AG08395 (cell line): Measurements from ENCODE around the gene PRSS50.

ENCODE experiments used
- DNase-seq: peaks from one replicate; pipeline ENCODE4 v3.0.0; 2012; ENCODE audit warnings: mixed read lengths, low spot score

The PRSS50 gene

GRCh38 chr3:46670000-46670890 lies 47.4 kb downstream of the PRSS50 start:
- no peak for DNase-seq

- DNase-seq, result no peak
These were observed 48.3 kb downstream of the PRSS50 start for GRCh38 chr3:46669191-46669999.

GRCh38 chr3:46668591-46668990 lies 49.1 kb downstream of the PRSS50 start:
- no peak for DNase-seq

GRCh38 chr3:46668116-46668515 lies 49.6 kb downstream of the PRSS50 start:
- DNase-seq, result no peak

GRCh38 chr3:46667657-46668056 lies 50.0 kb downstream of the PRSS50 start:
- no peak for DNase-seq

GRCh38 chr3:46667061-46667621 lies 50.5 kb downstream of the PRSS50 start:
- no peak for DNase-seq

GRCh38 chr3:46666453-46666845 lies 51.2 kb downstream of the PRSS50 start:
- no peak for DNase-seq

GRCh38 chr3:46665763-46666452 lies 51.8 kb downstream of the PRSS50 start:
- no peak for DNase-seq

- no peak for DNase-seq
These were observed 52.5 kb downstream of the PRSS50 start for GRCh38 chr3:46664971-46665762.

GRCh38 chr3:46664188-46664970 lies 53.3 kb downstream of the PRSS50 start:
- DNase-seq, result no peak

- DNase-seq, result no peak
These were observed 54.0 kb downstream of the PRSS50 start for GRCh38 chr3:46663591-46664135.

GRCh38 chr3:46662771-46663551 lies 54.7 kb downstream of the PRSS50 start:
- DNase-seq, result peak; percentile 74
